ENCODE results near the gene TFB2M. TPM values are rescaled to one million over a fixed set of nuclear protein-coding genes. Genes with fewer than 3 reads are reported as not detected.
A peak's percentile ranks its signal among the peaks of the same experiment; 100 is the strongest.

TFB2M gene
- total RNA-seq, 1 experiment from 2014 or later: 27.7 TPM

- Histone ChIP-seq H3K9ac (ENCODE audit: extremely low read depth, insufficient read length, low read length) (no peak overlapping the region), H3K23me2 (ENCODE audit: insufficient read length, low read depth, low read length, poor library complexity, severe bottlenecking) (no peaks in the 10 kb centered on the region), H4K5ac (ENCODE audit: insufficient read length, low read depth, low read length) (no peak overlapping the region), H2AK5ac (ENCODE audit: insufficient read length, low read length) (no peak overlapping the region), H3K4ac (ENCODE audit: low read depth, low read length) (no peak overlapping the region), H3K4me2 (ENCODE audit: insufficient read depth, insufficient read length, low read length) (no peak overlapping the region), H3K79me2 (ENCODE audit: insufficient read depth, low read length) (no peaks in the 10 kb centered on the region), H4K8ac (replicated peaks; ENCODE audit: insufficient read length, low read depth, low read length) (no peak overlapping the region), H3K27ac (ENCODE audit: insufficient read length, low read depth, low read length) (no peak overlapping the region), H3K79me1 (ENCODE audit: insufficient read depth, low read depth, low read length, poor library complexity, severe bottlenecking) (peaks cover 4% of the 10 kb centered on the region), H2BK5ac (ENCODE audit: insufficient read length, low read length) (no peak overlapping the region), H3K23ac (ENCODE audit: insufficient read length, low read depth, low read length) (no peak overlapping the region), H3K27me3 (ENCODE audit: insufficient read depth, low read length) (no peaks in the 10 kb centered on the region), H3K4me1 (ENCODE audit: insufficient read depth, low read length) (no peaks in the 10 kb centered on the region), H3K56ac (ENCODE audit: insufficient read length, low read depth, low read length) (no peak overlapping the region), H2AFZ (ENCODE audit: low read length) (no peak overlapping the region), H3T11ph (ENCODE audit: low read length) (no peak overlapping the region), H3K18ac (ENCODE audit: insufficient read length, low read depth, low read length) (no peak overlapping the region), H2BK15ac (ENCODE audit: low read depth, low read length) (no peak overlapping the region), H2BK20ac (ENCODE audit: low read depth, low read length, poor library complexity, severe bottlenecking) (no peak overlapping the region), H2BK120ac (ENCODE audit: low read depth, low read length, poor library complexity, severe bottlenecking) (no peak overlapping the region), H4K91ac (ENCODE audit: insufficient read length, low read depth, low read length) (no peak overlapping the region), H2BK12ac (ENCODE audit: insufficient read length, low read depth, low read length) (no peak overlapping the region), H3K14ac (ENCODE audit: insufficient read depth, low read length) (no peak overlapping the region), H4K20me1 (ENCODE audit: control insufficient read depth, insufficient read depth, insufficient read length) (no peaks in the 10 kb centered on the region), H3K9me3 (ENCODE audit: control insufficient read depth, low read depth, low read length) (no peaks in the 10 kb centered on the region)
- H3K27ac Mint-ChIP-seq: peak overlapping the region in 1 of 3 experiments; percentile 83; a peak in 1 of 7 replicates
- no peak overlapping the region for H3K4me3 Mint-ChIP-seq
- peaks cover 1 to 2% of the 10 kb centered on the region in 2 experiments for H3K4me1 Mint-ChIP-seq
- no peaks in the 10 kb centered on the region for H3K27me3 Mint-ChIP-seq (ENCODE audit: low read depth)
- no peaks in the 10 kb centered on the region for H3K36me3 Mint-ChIP-seq (ENCODE audit: insufficient read depth in 1 of 3, low read depth in 3 of 3)
- DNase-seq: no peak
- WGBS (ENCODE audit: extremely low coverage, insufficient read length, low lambda C conversion rate): no CpG with 5 or more reads among the region's 2 CpGs
- TF ChIP-seq, protein P1, sequence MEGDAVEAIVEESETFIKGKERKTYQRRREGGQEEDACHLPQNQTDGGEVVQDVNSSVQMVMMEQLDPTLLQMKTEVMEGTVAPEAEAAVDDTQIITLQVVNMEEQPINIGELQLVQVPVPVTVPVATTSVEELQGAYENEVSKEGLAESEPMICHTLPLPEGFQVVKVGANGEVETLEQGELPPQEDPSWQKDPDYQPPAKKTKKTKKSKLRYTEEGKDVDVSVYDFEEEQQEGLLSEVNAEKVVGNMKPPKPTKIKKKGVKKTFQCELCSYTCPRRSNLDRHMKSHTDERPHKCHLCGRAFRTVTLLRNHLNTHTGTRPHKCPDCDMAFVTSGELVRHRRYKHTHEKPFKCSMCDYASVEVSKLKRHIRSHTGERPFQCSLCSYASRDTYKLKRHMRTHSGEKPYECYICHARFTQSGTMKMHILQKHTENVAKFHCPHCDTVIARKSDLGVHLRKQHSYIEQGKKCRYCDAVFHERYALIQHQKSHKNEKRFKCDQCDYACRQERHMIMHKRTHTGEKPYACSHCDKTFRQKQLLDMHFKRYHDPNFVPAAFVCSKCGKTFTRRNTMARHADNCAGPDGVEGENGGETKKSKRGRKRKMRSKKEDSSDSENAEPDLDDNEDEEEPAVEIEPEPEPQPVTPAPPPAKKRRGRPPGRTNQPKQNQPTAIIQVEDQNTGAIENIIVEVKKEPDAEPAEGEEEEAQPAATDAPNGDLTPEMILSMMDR (conservative IDR thresholded peaks at IDR 0.05): peak; percentile 77
- H3K9me3 Mint-ChIP-seq: no peaks in the 10 kb centered on the region
Measured at GRCh38 chr1:246497331-246497915, 68.6 kb downstream of the TFB2M start.

Measured in H9 (cell line).